Measurements from ENCODE around the gene ETNK1.
A peak's percentile ranks its signal among the peaks of the same experiment; 100 is the strongest.

- TF ChIP-seq CTCF (IDR thresholded peaks at IDR 0.05) (peak in 6 of 7 experiments; percentile 33 to 65 (median 42)), POLR2A (IDR thresholded peaks at IDR 0.05) (no peak)
Measured at GRCh38 chr12:22684140-22685118, 59.5 kb downstream of the ETNK1 start.
